ENCODE measurements around the gene CTTNBP2. TPM values are rescaled to one million over a fixed set of nuclear protein-coding genes. Genes with fewer than 3 reads are reported as not detected.

CTTNBP2 gene
- polyA plus RNA-seq, 1 of the 3 experiments (the other 2 are of a cell fraction): not detected

GRCh38 chr7:117766913-117767312 is 106.3 kb downstream of the CTTNBP2 start:
- Histone ChIP-seq H3K9me2 (no peaks in the 10 kb centered on the region), H3K4me1 (ENCODE audit: control insufficient read depth in 1 of 2, insufficient read depth in 2 of 2, low read depth in 1 of 2, low read length in 1 of 2) (no peaks in the 10 kb centered on the region), H3K79me2 (ENCODE audit: insufficient read depth) (no peaks in the 10 kb centered on the region), H3F3A (replicated peaks; ENCODE audit: insufficient read depth) (no peaks in the 10 kb centered on the region), H3K9ac (no peak overlapping the region), H3K27ac (ENCODE audit: low read depth in 2 of 2, low read length in 1 of 2) (no peak overlapping the region), H3K4me2 (no peak overlapping the region), H4K20me1 (ENCODE audit: insufficient read depth) (no peaks in the 10 kb centered on the region), H3K9me3 (no peaks in the 10 kb centered on the region), H3K36me3 (replicated peaks in 1 of 2; ENCODE audit: control insufficient read depth in 1 of 2, insufficient read depth in 2 of 2, low read length in 1 of 2) (no peaks in the 10 kb centered on the region), H3K4me3 (ENCODE audit: low read depth in 2 of 2, low read length in 1 of 2) (no peak overlapping the region), H2AFZ (ENCODE audit: low read depth) (no peak overlapping the region), H3K27me3 (ENCODE audit: insufficient read depth) (peaks cover under 1% of the 10 kb centered on the region; the same call in 1 of the 2 replicates)
- ChIA-PET POLR2A (no interaction called here), CTCF (interaction anchor here (1.1 to 1.3 kb wide), 2 partner anchors 16 to 63 kb away, joined by 3 read pairs; no protein-coding TSS in a partner anchor)
- DNase-seq: no peak
- TF ChIP-seq YY1 (IDR thresholded peaks at IDR 0.05; ENCODE audit: low read depth) (no peak), FOXJ3 (CRISPR knock-in tag; IDR thresholded peaks at IDR 0.05) (no peak), MEF2A (IDR thresholded peaks at IDR 0.05; ENCODE audit: borderline replicate concordance, low read depth) (no peak), ELF1 (IDR thresholded peaks at IDR 0.05) (no peak), IRF3 (IDR thresholded peaks at IDR 0.05; ENCODE audit: low read depth, low read length) (no peak), FOSL2 (IDR thresholded peaks at IDR 0.05; ENCODE audit: borderline replicate concordance, low read depth) (no peak), TAF1 (IDR thresholded peaks at IDR 0.05; ENCODE audit: borderline replicate concordance, low read depth, low read length) (no peak), RAD21 (IDR thresholded peaks at IDR 0.05; ENCODE audit: low read length) (no peak), EZH2phosphoT487 (IDR thresholded peaks at IDR 0.05; ENCODE audit: borderline replicate concordance, low read depth) (no peak), ZBTB33 (IDR thresholded peaks at IDR 0.05; ENCODE audit: borderline replicate concordance, low read depth) (no peak), TEAD4 (IDR thresholded peaks at IDR 0.05; ENCODE audit: borderline replicate concordance, insufficient read depth) (no peak), FOXM1 (IDR thresholded peaks at IDR 0.05; ENCODE audit: low read depth) (no peak), SMC3 (IDR thresholded peaks at IDR 0.05; ENCODE audit: low read depth, low read length) (no peak), EP300 (IDR thresholded peaks at IDR 0.05; ENCODE audit: borderline replicate concordance in 1 of 2, low read depth in 1 of 2, low read length in 1 of 2) (no peak), NFIC (IDR thresholded peaks at IDR 0.05; ENCODE audit: borderline replicate concordance) (no peak), TCF12 (IDR thresholded peaks at IDR 0.05) (no peak), GATA2 (CRISPR knock-in tag; IDR thresholded peaks at IDR 0.05) (no peak)
- TF ChIP-seq, protein P1, sequence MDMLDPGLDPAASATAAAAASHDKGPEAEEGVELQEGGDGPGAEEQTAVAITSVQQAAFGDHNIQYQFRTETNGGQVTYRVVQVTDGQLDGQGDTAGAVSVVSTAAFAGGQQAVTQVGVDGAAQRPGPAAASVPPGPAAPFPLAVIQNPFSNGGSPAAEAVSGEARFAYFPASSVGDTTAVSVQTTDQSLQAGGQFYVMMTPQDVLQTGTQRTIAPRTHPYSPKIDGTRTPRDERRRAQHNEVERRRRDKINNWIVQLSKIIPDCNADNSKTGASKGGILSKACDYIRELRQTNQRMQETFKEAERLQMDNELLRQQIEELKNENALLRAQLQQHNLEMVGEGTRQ (IDR thresholded peaks at IDR 0.05; ENCODE audit: borderline replicate concordance, low read depth, low read length): no peak
- TF ChIP-seq, protein P2, sequence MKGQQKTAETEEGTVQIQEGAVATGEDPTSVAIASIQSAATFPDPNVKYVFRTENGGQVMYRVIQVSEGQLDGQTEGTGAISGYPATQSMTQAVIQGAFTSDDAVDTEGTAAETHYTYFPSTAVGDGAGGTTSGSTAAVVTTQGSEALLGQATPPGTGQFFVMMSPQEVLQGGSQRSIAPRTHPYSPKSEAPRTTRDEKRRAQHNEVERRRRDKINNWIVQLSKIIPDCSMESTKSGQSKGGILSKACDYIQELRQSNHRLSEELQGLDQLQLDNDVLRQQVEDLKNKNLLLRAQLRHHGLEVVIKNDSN (IDR thresholded peaks at IDR 0.05; ENCODE audit: borderline replicate concordance, low read depth): no peak
- 6% methylated on average over 2 of the region's 2 CpGs for WGBS (ENCODE audit: low lambda C conversion rate)
